ENCODE results near the gene PRMT6. TPM values are rescaled to one million over a fixed set of nuclear protein-coding genes. Genes with fewer than 3 reads are reported as not detected.

The PRMT6 gene
- total and polyA plus RNA-seq, 2 experiments from 2014 or later, result 29.6 to 46.6 TPM

DNA sequence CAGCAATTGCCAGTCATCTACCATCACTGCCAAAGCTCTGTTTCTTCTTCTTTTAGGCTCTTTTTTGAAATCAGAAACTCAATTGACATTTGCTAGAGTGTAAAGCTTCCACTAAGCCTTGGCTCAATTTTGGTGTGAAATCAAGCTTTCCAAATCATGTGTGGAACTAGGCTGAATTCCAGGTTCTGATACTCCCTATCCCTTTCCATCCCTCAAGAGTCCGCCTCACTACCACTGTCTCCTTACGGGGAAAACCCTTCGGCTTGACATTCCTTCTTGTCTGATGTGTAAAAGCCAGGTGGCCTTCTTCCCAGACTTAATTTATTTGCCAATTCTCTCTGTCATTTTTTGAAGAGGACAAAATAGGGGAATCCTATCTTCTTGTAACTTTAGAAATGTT, 47.2 kb upstream of the PRMT6 start:
- Histone ChIP-seq H3K27ac (ENCODE audit: low read depth) (no peak overlapping the region), H3K4me1 (ENCODE audit: insufficient read depth) (no peaks in the 10 kb centered on the region), H3K4me3 (no peak overlapping the region), H3K4me2 (no peak overlapping the region), H3K27me3 (ENCODE audit: insufficient read depth) (no peaks in the 10 kb centered on the region), H4K20me1 (replicated peaks; ENCODE audit: insufficient read depth) (no peaks in the 10 kb centered on the region), H2AFZ (no peak overlapping the region), H3K9me2 (ENCODE audit: insufficient read depth) (no peaks in the 10 kb centered on the region), H3K36me3 (ENCODE audit: insufficient read depth) (no peaks in the 10 kb centered on the region), H3K79me2 (replicated peaks; ENCODE audit: insufficient read depth) (no peaks in the 10 kb centered on the region), H3F3A (replicated peaks; ENCODE audit: low read depth) (no peaks in the 10 kb centered on the region)
- TF ChIP-seq ETS1 (IDR thresholded peaks at IDR 0.05) (no peak), JUNB (IDR thresholded peaks at IDR 0.05; ENCODE audit: unreplicated experiment) (no peak)
- Mint-ChIP-seq H3K27ac (no peak overlapping the region), H3K36me3 (ENCODE audit: low read depth) (no peaks in the 10 kb centered on the region), H3K4me3 (no peak overlapping the region), H3K27me3 (ENCODE audit: insufficient read depth, low read depth, poor library complexity) (no peaks in the 10 kb centered on the region), H3K9me3 (no peaks in the 10 kb centered on the region), H3K4me1 (no peaks in the 10 kb centered on the region)
- no peak for ATAC-seq
- no peak for DNase-seq (ENCODE audit: low spot score)

GRCh38 chr1:107010582-107010981, 45.9 kb upstream of the PRMT6 start:
- Histone ChIP-seq H3K27ac (ENCODE audit: low read depth) (no peak overlapping the region), H3F3A (replicated peaks; ENCODE audit: low read depth) (no peaks in the 10 kb centered on the region), H3K4me3 (no peak overlapping the region), H4K20me1 (replicated peaks; ENCODE audit: insufficient read depth) (no peaks in the 10 kb centered on the region), H3K4me1 (ENCODE audit: insufficient read depth) (peaks cover 4% of the 10 kb centered on the region; the same call in 1 of the 2 replicates), H3K79me2 (replicated peaks; ENCODE audit: insufficient read depth) (no peaks in the 10 kb centered on the region), H3K27me3 (ENCODE audit: insufficient read depth) (no peaks in the 10 kb centered on the region), H3K36me3 (ENCODE audit: insufficient read depth) (no peaks in the 10 kb centered on the region), H2AFZ (no peak overlapping the region), H3K9me2 (ENCODE audit: insufficient read depth) (no peaks in the 10 kb centered on the region), H3K4me2 (no peak overlapping the region)
- TF ChIP-seq, protein P1, sequence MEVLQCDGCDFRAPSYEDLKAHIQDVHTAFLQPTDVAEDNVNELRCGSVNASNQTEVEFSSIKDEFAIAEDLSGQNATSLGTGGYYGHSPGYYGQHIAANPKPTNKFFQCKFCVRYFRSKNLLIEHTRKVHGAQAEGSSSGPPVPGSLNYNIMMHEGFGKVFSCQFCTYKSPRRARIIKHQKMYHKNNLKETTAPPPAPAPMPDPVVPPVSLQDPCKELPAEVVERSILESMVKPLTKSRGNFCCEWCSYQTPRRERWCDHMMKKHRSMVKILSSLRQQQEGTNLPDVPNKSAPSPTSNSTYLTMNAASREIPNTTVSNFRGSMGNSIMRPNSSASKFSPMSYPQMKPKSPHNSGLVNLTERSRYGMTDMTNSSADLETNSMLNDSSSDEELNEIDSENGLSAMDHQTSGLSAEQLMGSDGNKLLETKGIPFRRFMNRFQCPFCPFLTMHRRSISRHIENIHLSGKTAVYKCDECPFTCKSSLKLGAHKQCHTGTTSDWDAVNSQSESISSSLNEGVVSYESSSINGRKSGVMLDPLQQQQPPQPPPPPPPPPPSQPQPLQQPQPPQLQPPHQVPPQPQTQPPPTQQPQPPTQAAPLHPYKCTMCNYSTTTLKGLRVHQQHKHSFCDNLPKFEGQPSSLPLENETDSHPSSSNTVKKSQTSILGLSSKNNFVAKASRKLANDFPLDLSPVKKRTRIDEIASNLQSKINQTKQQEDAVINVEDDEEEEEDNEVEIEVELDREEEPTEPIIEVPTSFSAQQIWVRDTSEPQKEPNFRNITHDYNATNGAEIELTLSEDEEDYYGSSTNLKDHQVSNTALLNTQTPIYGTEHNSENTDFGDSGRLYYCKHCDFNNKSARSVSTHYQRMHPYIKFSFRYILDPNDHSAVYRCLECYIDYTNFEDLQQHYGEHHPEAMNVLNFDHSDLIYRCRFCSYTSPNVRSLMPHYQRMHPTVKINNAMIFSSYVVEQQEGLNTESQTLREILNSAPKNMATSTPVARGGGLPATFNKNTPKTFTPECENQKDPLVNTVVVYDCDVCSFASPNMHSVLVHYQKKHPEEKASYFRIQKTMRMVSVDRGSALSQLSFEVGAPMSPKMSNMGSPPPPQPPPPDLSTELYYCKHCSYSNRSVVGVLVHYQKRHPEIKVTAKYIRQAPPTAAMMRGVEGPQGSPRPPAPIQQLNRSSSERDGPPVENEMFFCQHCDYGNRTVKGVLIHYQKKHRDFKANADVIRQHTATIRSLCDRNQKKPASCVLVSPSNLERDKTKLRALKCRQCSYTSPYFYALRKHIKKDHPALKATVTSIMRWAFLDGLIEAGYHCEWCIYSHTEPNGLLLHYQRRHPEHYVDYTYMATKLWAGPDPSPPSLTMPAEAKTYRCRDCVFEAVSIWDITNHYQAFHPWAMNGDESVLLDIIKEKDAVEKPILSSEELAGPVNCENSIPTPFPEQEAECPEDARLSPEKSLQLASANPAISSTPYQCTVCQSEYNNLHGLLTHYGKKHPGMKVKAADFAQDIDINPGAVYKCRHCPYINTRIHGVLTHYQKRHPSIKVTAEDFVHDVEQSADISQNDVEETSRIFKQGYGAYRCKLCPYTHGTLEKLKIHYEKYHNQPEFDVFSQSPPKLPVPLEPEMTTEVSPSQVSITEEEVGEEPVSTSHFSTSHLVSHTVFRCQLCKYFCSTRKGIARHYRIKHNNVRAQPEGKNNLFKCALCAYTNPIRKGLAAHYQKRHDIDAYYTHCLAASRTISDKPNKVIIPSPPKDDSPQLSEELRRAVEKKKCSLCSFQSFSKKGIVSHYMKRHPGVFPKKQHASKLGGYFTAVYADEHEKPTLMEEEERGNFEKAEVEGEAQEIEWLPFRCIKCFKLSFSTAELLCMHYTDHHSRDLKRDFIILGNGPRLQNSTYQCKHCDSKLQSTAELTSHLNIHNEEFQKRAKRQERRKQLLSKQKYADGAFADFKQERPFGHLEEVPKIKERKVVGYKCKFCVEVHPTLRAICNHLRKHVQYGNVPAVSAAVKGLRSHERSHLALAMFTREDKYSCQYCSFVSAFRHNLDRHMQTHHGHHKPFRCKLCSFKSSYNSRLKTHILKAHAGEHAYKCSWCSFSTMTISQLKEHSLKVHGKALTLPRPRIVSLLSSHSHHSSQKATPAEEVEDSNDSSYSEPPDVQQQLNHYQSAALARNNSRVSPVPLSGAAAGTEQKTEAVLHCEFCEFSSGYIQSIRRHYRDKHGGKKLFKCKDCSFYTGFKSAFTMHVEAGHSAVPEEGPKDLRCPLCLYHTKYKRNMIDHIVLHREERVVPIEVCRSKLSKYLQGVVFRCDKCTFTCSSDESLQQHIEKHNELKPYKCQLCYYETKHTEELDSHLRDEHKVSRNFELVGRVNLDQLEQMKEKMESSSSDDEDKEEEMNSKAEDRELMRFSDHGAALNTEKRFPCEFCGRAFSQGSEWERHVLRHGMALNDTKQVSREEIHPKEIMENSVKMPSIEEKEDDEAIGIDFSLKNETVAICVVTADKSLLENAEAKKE (CRISPR knock-in tag; IDR thresholded peaks at IDR 0.05), result no peak
- TF ChIP-seq POLR2AphosphoS5 (IDR thresholded peaks at IDR 0.05; ENCODE audit: low read depth), result no peak
- TF ChIP-seq ETS1 (IDR thresholded peaks at IDR 0.05), result no peak
- TF ChIP-seq ZNF331 (CRISPR knock-in tag; IDR thresholded peaks at IDR 0.05; ENCODE audit: low read depth), result no peak
- no peak for TF ChIP-seq EZH2 (IDR thresholded peaks at IDR 0.05; ENCODE audit: low read depth, unreplicated experiment)
- DNase-seq (ENCODE audit: low spot score), result no peak
- ATAC-seq, result no peak
- H3K4me1 Mint-ChIP-seq, result peaks cover 9% of the 10 kb centered on the region
- H3K9me3 Mint-ChIP-seq, result no peaks in the 10 kb centered on the region
- no peak overlapping the region for H3K4me3 Mint-ChIP-seq
- no peaks in the 10 kb centered on the region for H3K36me3 Mint-ChIP-seq (ENCODE audit: low read depth)
- no peak overlapping the region for H3K27ac Mint-ChIP-seq
- no peaks in the 10 kb centered on the region for H3K27me3 Mint-ChIP-seq (ENCODE audit: insufficient read depth, low read depth, poor library complexity)
